HG03342 (cell line): Measurements from ENCODE around the gene ZNF80.

ENCODE experiments used
- ATAC-seq: cut with Tn5 transposase; IDR thresholded peaks from one replicate; pipeline ENCODE4 v1.9.1; 2021; ENCODE audit warnings: mild to moderate bottlenecking, moderate library complexity; ENCODE audit not compliant: unreplicated experiment

The ZNF80 gene

DNA sequence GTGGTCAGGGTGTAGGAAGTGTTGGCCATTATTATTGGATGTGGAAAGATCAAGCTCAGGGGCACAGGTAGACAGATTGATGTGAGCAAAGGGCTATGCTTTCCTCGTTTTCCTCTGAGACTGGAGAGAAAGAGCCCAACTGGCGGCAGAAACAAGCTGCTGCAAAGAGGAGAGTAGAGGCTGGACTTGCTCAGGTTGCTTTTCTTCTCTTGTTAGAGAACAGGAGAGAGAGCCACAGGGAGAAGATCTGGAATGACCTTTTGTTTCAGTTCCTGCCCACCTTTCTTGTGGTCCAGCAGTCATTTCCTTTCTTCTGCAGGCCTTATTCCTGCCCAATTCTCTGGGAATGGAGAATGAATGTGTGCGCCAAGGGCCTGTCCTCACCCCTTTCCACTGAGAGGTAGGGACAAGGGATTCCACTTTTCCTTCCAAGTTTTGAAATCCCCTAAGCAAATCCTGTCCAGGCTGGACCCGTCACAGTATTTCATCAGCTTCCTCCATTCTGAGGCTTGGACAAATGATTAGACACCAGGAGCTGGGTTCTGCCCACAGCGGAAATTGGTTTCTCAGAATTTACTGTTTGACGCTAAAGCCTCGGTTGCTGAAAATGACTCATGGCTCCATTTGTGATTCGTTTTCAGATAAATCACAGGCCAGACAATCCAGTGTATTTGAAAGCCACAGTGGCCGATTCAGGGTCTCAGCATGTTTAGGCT, 16.1 kb downstream of the ZNF80 start:
- no peak for ATAC-seq

DNA sequence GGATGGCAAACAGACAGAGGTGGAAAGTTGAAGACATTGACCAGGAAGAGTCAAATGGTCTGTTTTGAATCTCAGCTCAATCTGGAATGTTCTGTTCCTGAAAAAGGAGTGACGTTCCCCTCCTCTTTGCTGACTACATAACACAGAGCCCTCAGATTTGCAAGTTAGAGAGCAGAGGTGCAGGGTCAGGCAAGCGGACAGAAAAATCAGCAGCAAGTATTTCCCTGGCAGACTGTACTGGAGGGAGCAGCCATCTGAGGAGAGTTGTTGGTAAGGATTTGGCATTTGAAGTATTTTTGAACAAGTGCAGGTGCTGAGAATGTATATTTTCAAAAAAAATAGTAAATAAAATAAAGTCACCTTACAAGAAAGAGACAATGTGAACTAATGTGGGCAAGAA, 17.6 kb downstream of the ZNF80 start:
- ATAC-seq: no peak

DNA sequence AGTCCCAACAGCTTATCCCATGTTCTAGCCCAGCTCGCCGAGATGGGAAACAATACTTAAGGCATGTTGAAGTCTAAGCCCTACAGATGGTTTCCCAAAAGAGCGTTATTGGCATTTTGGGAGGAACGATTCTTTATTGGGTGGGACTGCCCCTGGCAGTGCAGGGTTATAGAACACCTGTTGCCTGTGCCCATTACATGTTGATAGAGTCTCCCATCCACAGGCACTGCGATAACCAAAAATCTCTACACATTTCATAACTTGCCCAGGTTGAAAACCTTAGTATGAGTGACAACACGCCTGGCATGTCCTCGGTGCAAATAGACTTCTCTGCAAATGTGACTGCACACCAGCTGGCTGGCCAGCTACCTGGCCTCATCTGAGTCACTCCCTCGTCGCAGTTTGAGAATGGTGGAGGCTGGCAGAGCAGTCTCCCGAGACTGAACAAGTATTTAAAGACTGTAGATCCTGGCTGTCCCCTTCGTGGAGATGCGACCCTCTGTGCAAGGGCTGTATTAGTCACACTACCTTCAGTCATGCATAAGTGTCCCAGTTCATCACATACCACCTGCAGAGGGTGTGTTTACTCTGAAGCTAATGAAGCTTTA, 18.7 kb downstream of the ZNF80 start:
- no peak for ATAC-seq

DNA sequence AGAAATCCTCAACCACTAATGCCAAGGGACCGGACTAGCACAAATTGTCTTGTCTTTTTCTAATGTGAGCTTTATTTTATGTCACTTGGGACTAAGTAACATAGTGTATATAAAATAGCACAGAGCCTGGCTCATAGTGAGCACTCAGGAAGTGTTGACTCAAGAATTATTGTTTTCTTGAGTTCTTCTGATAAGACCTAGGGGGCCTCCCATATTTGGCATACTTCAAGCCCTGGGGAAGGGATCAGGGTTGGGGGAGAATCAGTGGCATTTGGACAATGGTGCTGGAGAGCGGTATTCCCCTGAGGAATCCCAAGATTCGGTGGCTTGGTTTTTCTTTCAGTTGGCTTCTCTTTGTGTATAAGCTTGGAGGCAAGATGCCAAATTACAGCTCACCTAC, 19.4 kb downstream of the ZNF80 start:
- ATAC-seq: no peak

DNA sequence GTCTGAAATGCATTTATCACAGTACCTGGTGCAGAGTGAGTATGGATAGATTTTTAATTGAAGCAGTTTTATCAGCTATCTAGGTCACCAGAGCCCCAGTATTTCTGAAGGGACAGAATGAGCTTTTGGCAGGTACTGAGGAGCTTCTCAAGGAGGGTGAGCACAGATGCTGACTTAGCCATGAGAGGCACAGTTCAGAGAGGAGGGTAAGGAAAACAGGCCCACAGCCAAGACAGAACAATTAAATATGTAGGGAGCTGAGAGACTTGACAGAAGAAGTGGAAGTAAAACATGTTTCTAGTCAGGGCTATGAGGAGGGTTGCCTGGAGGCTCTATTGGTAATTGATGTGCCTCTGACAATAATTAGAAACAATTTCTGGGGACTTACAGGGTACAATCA, 20.1 kb downstream of the ZNF80 start:
- ATAC-seq: no peak

DNA sequence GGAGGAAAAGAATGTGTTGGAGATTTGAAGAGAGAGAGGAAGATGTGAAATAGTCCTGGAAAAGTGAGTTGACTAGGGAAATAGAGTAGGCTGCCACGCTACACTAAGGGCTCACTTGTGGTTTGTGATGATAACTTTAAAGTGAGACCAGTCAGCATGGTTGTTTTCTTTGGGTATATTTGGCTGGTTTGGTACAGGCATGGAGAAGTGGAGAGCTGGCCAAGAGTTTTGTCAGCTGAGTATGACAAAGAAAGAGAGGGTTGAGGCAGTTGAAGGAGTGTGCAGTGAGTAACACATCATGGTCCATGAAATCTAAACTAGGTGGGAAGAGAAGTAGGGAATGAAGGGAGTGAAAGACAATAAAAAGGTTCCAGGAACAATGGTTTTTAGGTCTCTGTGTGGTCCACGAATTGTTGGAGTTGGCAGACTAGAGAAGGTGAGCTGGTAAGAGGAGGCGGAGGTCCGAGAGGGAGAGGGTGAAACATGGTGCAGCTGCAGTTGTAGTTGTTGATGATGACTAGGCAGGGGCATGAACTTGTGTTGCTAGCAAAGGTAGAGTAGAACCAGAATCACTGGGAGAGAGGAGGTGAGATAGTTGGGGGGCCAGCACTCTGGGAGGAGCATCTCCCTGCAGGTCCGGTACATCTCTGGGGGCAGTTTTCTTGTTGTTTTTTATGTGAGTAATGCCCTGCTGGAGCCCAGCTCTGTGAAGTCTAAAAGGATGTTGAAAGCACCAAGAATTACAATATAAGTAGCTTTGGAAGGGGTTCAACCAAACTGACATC, 21.0 kb downstream of the ZNF80 start:
- no peak for ATAC-seq

DNA sequence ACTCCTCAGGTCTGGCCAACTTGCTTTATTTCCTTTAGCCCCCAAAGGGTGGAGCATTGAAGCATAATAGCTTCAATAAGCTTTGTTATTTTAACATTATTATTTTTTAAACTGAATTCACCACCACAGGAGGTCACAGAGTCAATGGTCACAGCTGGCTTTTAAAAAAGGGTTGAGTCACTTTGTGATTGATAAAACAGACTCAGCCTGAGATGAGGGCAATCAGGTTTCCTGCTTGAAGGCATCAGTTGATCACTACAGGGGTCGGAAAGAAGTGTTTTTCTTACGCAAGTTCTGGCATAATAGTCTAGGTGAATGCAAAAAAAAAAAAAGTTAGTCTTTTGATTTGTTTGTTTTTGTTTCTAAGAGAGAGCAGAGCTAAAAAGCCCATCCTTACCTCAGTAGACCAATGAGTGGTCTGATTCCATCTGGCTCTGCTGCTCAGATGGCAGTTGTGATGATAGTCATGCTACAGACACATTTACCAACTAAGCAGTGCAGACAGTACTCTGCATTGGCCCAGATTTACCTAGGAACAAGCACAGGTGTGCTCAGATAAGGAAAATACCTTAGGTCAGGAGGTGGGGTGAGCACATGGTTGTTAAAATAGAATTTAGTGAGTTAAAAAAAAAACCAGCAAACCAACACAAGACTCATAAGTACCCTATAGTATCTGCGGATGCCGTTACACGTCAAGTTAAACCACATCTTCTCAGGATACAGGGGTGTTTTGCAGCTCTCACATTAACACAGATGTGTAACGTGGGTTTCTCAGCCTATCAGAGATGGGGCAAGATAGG, 22.6 kb downstream of the ZNF80 start:
- ATAC-seq: peak; percentile 21

DNA sequence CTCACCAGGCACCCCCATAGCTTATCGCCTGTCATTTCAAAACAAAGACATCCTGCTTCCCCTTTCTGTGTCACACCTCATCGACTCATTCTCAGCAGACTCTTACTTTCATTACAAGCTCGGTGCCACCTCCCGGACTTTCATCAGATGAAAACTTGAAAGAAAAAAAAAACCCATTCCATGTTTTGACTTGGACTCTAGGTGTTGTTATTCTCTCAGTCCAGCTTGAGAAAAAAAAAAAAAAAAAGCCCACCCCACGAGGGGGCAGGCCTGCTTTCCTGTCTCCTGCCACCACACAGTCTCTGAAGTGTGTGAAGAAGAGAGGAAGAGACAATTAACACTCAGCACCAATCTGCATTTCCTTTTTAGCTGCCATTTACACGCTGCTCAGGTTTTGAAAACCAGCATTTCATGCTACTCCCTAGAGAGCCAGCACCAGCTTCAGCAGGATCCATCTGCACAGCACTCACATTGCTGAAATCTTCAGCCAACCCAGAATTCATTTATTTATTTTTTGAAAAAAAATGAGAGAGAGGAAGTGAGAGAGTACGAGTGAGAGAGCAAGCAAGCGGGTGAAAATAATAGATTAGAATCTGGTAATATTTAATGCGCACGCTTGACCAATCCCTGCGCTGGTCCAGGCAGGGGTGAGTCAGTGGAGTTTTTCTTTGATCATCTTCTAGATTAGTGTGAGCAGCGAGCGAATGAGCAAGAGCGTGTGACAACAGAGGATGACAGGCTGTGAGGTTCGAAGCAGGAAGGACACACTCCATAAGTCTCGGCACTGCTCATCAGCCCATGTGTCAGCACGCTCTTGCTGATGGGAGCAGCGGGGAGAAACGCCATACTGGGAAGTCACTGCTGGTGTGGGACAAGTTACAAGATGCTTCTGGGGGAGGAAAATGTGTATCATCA, 23.5 kb downstream of the ZNF80 start:
- peak; percentile 84 for ATAC-seq

DNA sequence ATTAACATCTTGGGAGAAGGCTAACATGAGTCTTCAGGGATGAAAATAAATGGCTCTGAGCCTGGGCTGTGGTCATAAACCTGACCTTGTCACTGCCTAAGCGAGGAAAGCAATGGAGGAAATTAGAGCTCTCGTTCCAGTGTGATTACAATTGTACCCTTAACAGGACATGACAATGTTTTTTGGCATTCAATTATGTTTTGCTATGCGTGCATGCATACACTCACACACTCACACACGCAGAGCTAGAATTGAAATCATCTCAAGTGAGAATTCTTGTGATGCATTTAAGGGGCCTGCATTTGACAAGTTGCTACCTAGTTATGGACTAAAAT, 24.1 kb downstream of the ZNF80 start:
- peak; percentile 8 for ATAC-seq

DNA sequence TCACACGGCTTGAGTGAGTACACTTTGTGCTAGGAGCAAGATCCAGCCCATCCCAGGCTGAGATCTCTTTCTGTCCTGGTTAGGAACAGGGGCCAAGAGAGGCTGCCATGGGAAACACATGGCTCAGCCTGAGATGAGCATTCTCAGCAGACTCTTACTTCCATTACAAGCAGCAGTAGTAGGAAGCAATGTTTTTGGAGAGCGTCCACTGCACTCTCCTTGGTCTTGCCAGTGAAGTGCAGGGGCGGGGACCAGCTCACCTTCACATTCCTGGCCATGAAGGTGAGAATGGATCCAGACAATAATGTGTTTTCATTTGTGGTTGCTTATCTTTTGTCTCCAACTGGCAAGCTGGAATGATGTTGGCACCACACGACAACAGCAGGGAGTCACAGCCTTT, 24.7 kb downstream of the ZNF80 start:
- ATAC-seq: no peak

DNA sequence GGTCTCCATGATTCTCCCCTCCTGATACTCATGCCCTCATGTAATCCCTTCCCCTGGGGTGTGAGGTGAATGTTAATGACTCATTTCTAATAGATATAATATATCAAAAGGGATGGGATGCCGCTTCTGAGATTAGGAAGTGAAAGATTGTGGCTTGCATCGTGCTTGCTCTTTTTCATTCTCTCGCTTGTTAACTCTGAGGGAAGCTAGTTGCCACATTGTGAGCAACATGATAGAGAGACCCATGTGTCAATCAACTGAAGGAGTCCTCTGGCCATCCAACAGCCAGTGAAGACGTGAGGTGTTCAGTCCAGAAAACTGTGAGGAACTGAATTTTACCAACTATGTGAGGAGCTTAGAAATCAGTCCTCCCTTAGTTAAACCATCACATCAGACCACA, 29.6 kb downstream of the ZNF80 start:
- peak; percentile 90 for ATAC-seq

DNA sequence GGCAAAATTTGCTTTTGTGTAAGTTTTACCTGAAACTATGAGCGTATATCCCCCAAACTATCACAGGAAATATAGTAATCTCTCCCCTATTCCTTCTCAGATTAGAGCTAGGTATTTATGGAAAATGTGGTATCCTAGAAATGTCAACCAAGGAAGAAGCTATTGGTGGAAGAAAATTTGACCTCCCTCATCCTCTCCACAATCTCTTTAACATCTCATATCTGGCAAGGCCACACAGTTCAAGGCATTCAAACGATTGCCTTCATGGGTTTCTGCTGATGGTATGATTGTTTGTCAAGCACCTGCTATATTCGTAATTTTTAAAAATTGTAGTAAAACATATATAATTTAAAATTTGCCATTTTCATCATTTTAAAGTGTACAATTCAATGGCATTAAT, 31.0 kb downstream of the ZNF80 start:
- ATAC-seq: no peak

DNA sequence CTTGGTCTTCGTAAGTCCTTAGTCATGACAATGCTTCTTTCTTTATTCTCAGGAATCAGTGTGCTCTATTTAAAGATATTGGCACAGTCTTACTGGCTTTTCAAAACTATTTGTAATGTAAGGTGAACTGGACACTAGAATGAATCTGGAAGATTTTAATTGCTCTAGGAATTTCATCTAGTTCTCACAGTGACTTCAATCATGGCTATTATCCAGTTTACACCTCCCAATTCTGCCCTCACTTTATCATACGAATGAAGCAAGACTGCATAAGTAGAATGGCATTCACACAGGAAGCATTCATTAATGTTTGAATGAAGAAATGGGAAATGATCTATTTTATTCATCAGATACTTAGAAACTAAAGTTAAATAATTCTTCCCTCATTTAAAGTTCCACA, 31.8 kb downstream of the ZNF80 start:
- ATAC-seq: no peak

DNA sequence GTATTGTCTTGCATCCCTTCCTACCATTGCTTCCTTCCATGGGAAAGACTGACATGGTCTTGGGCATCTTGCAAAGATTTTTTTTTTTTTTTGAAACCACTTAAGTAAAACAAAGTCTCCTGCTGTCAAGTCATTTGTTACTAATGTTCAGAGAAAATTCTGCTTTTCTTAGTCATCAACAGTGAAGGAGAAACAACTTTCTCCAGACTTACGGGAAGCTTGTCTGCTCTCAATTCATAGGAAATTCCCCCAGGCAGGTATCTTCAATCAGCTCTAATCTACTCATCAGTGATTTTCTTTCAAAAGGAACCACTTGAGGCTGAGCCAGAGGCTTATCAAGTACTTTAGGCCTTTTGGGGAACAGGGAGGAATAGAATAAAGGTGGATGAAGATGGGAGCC, 42.6 kb downstream of the ZNF80 start:
- ATAC-seq: no peak

DNA sequence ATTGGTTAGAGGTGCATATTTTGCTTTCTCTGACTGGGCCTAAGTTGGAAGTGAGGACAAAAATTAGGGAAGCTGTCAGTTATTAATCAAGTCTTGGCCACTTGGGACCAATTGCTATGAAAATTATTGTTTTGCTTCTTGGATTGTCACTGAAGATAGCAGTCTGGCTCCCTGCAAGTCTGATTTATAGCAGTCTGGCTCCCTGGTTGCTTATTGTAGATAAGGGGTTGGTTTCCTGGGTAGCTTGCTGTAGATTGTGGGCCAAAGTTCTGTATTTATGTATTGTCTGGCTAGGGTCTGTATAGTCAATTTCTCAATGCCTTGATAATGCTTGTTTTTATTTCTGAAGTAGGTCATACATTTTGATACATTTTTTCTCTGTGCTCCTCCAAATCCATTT, 45.2 kb downstream of the ZNF80 start:
- no peak for ATAC-seq

DNA sequence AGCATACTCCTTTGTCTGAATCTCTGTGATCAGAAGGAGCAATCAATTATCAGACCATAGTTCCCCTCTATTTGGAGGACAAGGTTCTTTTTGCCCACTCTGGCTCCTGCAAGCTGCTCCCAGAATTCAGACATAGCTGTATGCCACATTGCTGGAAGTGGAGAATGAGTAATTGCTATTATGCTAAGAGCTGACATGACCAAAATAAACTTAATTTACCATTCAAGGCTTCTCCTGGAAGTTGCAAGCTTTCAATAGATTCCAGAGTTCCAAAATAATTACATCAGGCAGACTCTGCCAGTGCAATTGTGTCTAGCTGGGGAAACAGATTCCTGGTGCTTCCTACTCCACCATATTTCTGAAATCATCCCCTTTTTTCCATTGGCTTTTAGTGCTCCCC, 50.9 kb downstream of the ZNF80 start:
- no peak for ATAC-seq
